NCI-H1417 (cell line): ENCODE results near the gene ICAM2.
A peak's percentile ranks its signal among the peaks of the same experiment; 100 is the strongest.
"Not testable (repeated sequence)": the region's sequence is repeated elsewhere in the genome, so short reads cannot be mapped to it uniquely, and the experiment has no call there.

Source experiments
- DNase-seq, 3 experiments: peaks; one replicate each; lab custom pipeline; 2025; lab: John Stamatoyannopoulos, UW

The ICAM2 gene

GRCh38 chr17:64009571-64010402, 10.6 kb downstream of the ICAM2 start:
- no peak for DNase-seq

DNA sequence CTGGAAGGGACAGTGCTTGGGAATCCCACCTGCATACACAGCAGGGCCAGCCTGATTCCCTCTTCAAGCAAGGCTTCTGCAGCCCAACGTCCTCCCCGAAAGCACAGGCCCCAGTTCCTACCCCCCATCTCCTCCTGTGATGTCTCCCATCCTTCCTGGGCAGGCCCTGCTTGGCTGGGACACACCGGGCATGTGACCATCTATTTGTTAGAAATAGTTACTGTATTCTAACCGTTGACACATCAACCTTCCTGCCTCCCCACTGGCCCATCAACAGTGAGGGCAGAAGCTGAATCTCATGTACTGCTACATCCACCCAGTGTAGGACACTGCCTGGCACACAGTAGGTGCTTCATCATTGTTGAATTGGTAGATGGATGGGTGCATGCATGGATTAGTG, 11.6 kb downstream of the ICAM2 start:
- DNase-seq: no peak

DNA sequence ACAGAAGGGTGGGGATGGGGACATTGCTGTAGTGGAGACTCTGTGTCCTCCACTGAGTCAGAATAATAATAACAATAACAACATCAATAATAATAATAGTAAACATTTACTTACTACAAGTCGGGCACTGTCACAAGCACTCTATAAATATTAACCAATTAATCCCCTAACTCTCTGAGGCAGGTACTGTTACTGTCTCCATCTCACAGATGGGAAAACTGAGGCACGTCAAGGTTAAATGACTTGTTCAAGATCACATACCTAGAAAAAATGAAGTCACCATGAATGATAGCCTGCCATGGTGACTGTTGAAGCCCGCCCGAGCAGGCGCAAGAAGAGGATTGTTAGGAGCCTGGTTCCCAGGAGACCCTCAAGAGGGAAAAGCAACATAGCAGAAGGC, 12.1 kb downstream of the ICAM2 start:
- no peak for DNase-seq

- DNase-seq: no peak
Observed at GRCh38 chr17:64007838-64008282, 12.6 kb downstream of the ICAM2 start.

DNA sequence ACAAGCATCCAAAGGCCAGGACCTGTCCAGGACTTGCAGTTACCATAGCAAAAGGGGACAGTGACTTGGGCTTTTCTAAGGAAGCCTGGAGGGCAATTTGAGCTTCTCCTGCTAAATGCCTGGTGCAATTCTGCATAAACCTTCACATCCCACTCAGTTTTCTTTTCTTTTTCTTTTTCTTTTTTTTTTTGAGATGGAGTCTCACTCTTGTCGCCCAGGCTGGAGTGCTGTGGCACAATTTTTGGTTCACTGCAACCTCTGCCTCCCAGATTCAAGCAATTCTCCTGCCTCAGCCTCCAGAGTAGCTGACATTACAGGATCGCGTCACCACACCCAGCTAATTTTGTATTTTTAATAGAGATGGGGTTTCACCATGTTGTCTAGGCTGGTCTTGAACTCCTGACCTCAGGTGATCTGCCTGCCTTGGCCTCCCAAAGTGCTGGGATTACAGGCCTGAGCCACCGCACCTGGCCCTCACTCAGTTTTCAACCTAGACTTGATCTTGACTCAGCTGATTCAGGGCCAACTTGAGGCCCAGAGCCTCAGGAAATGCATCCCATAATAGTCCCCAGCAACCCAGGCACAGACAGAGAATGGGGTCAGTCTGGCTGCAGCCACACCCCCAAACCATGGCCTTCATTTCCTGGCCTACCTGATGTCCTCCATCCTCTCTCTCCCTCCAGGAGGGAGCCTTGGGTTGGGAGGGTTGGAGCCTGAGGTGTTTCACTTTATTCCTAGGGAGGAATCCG, 13.2 kb downstream of the ICAM2 start:
- DNase-seq: not testable (repeated sequence)

GRCh38 chr17:64006361-64007088, 13.9 kb downstream of the ICAM2 start:
- DNase-seq: no peak

- DNase-seq: peak; percentile 16 to 83 (median 54)
Observed at GRCh38 chr17:64005734-64006167, 14.7 kb downstream of the ICAM2 start.

DNA sequence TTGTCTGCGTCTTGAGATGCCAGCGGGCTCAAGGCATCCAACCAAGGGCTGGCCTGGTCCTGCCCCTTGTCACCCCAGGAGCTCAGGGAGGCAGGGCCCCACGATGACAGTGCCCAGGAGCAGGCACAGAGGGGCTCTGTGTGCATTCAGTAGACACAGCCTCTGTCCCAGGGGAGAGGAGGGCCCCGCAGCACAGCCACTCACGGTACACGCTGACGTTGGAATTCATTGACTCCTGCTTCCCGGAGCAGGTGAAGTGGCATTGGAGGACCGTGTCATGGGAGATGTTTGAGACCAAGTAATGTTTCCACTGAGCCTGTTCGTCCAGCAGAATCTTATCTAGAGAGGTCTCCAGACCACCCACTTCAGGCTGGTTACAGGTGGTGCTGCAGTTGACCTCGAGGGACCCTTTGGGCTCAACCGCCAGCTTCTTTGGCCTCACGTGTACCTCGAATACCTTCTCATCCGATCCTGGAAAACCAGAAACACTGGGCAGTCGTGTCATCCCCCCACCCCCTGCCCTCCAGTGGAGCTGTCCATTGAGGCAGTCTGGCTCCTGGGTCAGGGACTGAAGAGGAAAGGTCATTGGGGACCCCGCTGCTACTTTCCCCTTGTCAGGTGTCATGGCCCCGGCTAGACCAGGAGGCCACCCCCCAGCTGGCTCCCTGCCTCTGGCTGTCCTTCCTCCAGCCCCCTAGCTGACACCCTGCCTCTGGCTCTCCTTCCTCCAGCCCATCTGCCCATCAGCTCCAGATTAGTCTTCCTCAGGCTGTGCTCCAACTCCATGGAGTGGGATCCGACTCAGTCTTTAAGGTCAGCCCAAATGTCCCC, 15.3 kb downstream of the ICAM2 start:
- no peak for DNase-seq

DNA sequence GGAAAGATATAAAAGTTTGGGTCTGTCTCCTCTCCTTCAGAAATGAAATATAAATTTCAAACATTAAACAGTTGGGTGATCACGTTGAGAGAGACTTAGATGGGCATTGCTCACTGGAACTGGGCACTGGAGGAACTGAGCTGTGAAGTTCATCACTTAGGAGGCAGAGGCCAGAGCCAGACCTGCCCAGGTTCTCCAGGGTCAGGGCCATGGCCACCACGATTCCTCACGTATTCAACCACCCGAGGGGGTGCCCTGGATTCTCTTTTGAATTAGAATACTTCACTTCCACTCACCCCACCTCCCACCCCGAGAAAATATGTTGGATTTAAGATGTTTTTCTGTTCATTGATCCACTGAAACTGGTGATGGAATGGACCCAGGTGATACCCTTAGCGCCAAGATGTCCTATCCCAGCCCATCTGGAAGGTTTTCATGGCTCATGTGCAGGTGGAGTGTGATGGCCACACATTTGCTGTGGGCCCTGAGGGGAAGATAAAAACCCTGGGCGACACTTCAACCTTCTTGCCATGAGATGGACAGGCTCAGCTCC, 16.1 kb downstream of the ICAM2 start:
- no peak for DNase-seq

GRCh38 chr17:64003526-64004121, 16.8 kb downstream of the ICAM2 start:
- DNase-seq: no peak

DNA sequence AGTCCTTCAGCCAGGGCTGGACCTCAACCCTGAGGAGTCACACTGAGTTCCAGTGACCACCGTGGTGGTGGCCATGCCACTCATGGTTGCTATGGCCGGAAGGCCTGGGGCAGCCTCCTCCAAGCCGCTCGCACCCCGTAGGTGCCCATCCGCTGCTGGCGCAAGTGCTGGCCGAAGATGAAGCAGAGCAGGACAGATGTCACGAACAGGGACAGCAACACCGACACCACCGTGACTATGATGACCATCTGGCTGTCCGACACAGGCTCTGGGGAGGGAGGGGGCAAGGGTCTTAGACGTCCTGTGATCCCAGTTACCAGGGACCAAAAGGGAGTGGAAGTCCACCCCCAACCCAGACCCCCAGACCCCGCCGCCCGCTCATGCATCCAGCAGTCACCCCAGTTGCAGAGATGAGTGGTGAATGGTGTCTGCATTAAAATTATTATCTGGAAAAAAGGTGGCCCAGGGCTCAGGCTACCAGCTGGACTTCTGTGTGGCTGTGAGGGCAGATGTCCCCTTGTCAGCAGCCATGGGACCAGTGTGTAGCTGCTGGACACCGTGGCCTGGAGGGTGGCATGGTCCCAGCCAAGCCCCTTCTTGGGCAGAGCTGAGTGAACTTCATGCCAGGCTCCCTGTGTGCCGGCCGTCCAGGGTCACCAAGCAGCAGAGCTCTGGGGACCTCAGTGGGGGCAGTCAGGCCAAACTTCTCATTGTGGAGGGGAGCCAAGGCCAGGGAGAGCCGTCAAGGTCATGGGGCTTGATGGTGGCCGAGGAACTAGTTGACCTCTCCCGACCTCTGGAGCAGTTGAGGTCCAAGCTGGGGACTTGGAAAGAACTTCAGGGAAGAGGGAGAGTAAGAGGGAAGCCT, 17.5 kb downstream of the ICAM2 start:
- DNase-seq: no peak

GRCh38 chr17:64001763-64002529, 18.5 kb downstream of the ICAM2 start:
- DNase-seq: no peak

GRCh38 chr17:64001091-64001579, 19.3 kb downstream of the ICAM2 start:
- no peak for DNase-seq

DNA sequence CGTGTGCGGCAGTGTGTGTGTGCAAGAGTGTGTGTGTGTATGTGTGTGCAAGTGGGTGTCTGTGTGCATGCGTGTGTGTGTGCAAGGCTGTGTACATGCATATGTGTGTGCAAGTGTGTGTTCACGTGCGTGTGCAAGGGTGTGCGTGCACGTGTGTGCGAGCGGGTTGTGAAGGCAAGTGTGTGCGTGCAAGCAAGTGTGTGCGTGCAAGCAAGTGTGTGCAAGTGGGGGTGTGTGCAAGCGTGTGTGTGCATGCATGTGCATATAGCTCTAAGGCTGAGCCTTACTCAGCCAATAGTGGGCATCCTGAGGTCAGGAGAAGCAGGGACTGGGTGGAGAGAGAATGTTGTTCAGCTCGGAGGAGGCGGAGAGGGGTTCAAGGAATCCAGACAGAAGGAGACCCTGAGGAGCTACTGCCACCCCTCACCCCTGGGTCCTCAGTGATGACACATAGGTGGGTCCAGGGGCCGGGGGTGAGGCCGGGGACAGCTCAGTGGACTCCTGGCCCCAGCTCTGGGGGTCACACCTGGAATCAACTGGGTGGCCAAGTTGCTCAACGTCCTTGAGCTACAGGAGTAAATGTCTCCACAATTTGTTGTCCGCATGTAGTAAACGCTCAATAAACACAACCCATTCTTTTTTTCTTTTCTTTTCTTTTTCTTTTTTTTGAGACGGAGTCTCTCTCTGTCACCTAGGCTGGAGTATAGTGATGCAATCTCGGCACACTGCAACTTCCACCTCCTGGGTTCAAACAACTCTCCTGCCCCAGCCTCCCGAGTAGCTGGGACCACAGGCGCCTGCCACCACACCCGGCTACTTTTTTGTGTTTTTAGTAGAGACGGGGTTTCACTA, 20.5 kb downstream of the ICAM2 start:
- DNase-seq: peak in 2 of 3 experiments; percentile 5 to 6

DNA sequence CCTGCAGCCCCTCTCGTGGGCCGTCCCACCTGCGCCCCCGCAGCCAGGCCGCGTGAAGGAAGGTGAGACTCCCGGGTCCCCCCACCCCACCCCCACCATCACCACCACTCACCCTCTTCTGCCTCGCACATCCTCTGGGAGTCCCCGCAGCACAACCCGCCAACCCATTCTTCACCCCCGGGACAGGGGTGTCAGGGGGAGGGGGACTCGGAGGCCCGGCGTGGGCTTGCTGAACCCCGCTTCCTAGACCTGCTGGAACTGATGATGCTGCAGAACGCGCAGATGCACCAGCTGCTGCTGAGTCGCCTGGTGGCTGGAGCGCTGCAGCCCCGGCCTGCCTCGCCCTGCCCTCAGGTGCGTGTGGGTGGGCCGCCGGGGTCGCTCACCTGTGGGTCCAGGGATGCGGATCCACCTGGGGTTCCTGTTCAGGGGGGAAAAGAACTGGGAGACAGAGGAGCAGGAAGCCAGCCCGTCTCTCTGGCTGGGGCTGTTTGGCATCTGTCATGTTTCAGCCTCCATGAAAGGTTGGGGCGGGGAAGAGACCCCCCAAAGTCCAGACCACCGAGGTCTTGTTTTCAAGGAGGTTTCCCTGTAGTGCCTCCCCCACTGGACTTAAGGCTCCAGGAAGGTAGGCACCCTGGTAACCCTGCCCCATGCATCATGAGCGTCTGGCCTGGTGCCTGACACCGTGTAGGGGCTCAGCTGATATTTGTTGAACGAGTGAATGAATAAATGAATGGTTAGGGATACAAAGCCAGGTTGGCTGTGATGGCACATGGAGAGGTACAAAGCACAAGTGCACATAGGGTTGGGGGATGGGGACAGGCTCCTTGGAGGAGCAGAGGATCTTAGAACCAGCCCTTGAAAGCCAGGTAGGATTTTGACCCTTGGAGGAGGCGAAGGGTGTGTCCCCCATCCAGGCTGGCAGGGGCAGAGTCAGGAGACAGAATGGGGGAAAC, 21.4 kb downstream of the ICAM2 start:
- DNase-seq: peak in 2 of 3 experiments; percentile 29 to 40

GRCh38 chr17:63998050-63998720, 22.2 kb downstream of the ICAM2 start, which contains the start of gene PRR29:
Gene PRR29, plus strand, starts transcription at chr17:63998351. Its CDS starts 14 bp downstream, at chr17:63998365.
- DNase-seq: peak; percentile 75 to 89 (median 83)
